ENCODE data around the gene TLNRD1. TPM values are rescaled to one million over a fixed set of nuclear protein-coding genes. Genes with fewer than 3 reads are reported as not detected.

The TLNRD1 gene
- 8.4 and 10.8 TPM in 2 replicates for total RNA-seq

DNA sequence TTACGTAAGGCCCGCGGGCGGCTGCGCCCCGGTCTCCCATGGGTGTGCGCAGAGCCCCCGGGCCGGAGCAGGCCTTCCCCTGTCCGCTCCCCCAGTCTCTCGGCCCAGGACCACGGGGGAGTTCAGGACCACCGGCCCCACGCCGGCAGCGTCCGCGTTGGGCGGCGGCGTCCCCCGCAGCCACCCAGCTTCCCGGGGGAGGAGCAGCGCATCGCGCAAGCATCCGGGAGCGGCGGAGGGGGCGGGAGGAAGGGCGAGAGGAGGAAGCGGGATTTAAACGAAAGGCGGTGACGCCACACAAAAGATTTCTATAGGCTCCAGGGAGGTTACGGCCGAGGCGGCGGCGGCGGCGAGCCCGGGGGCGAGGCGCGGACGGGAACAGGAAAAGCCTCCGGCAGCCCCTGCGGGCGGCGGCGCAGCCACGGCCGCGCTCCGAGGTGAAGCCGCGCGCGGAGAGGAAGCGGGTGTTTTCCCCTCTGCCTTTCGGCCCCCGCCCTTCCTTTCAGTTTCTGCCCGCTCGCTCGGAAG, at the start of gene TLNRD1:
Gene TLNRD1 (plus strand): TSS at position 300 of the 528 bp plus-strand sequence. CDS start 1,349 bp downstream, outside the sequence.

DNA sequence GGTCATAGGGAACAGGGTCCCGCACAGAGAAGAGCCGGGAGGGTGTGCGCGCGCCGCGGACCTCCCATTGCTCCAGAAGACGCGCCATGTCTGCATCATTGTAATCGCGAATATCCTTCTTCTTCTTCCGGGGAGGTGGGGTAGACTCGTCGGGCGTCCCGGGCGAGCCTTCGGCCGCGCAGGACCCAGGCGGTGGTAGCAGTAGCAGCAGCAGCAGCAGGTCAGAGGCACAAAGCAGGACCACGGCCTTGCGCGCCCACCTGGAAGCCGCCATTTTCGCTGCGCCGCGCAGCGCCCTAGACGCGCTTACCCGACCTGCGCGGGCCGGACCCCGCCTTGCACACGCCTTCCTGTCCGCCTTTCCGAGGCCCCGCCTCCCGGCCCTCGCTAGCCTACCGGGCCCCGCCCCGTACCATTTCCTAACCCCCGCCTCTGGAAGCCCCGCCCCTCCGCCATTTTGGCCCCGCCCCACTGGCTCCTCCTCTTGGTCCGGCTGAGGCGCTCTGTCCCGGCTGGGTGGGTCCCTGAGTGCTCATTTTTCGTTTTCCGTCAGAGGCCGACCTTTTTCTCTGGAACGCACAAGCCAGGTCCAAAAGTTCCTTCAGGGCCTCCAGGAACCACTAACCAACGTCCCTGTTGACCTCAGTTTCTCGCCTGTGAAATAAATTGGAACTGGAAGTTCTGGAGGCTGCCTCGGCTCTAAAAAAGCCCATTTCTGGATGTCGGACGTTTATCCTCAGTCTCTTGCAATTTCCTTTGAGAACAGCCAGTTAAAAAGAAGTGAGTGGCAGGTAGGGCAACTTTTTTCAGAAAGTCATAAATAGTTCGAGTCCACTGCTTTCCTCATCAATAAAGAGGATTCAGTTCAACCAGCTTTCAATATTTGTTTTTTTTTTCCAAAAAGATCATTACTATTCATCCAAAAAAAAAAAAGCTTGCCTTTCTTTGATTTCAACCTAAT, 10.9 kb upstream of the TLNRD1 start, which contains the start of gene MESD:
Gene MESD (minus strand): TSS at position 302 of the 961 bp plus-strand sequence. CDS start 28 bp downstream, at position 274.

Other genes starting within 250 kb of the TLNRD1 start
- 111 and 613 TPM in 2 replicates for gene CEMIP, start 221.6 kb upstream of the TLNRD1 start, total RNA-seq
- 23.9 and 26.6 TPM in 2 replicates for gene MESD, start 11.1 kb upstream of the TLNRD1 start, total RNA-seq
- gene CFAP161, start 133.3 kb downstream of the TLNRD1 start, total RNA-seq = 0.66 TPM in 1 of 2 replicates, not detected in the other
- 2.0 and 6.1 TPM in 2 replicates for gene IL16, start 196.0 kb downstream of the TLNRD1 start, total RNA-seq